OCI-LY1 (cell line): ENCODE results near the gene CEBPB.

Source experiments
- H2AFZ ChIP-seq: fragments of 200-600 bp; sonication (generic), shearing (Covaris generic); 2 replicates; pipeline ENCODE4 v1.6.0; 2014; ENCODE audit warnings: antibody characterized with exemption, mild to moderate bottlenecking, low read length
- H3F3A ChIP-seq: fragments of 200-600 bp; sonication (generic), shearing (Covaris generic); 2 replicates; pipeline ENCODE4 v1.6.0; 2014; ENCODE audit warnings: mild to moderate bottlenecking, antibody characterized with exemption, low read length, moderate library complexity; ENCODE audit not compliant: insufficient read depth
- H3K27ac ChIP-seq: fragments of 200-600 bp; sonication (generic); 2 replicates; pipeline ENCODE4 v1.5.1; 2014; ENCODE audit warnings: low read length, mixed run types, mild to moderate bottlenecking, low read depth; ENCODE audit not compliant: poor library complexity, severe bottlenecking
- H3K27me3 ChIP-seq: fragments of 200-600 bp; sonication (generic); 2 replicates; pipeline ENCODE4 v1.6.0; 2014; ENCODE audit warnings: antibody characterized with exemption, mild to moderate bottlenecking, low read length, moderate library complexity; ENCODE audit not compliant: insufficient read depth
- H3K36me3 ChIP-seq: fragments of 200-600 bp; sonication (generic); 2 replicates; pipeline ENCODE4 v1.6.1; 2014; ENCODE audit warnings: mild to moderate bottlenecking, antibody characterized with exemption, low read length, moderate library complexity, mixed read lengths; ENCODE audit not compliant: insufficient read depth
- H3K4me1 ChIP-seq: fragments of 200-600 bp; sonication (generic); 2 replicates; pipeline ENCODE4 v1.5.1; 2014; ENCODE audit warnings: mild to moderate bottlenecking, low read length, moderate library complexity; ENCODE audit not compliant: insufficient read depth, severe bottlenecking
- H3K4me2 ChIP-seq: fragments of 200-600 bp; sonication (generic), shearing (Covaris generic); 2 replicates; pipeline ENCODE4 v1.6.1; 2014; ENCODE audit warnings: low read length
- H3K4me3 ChIP-seq: fragments of 200-600 bp; sonication (generic); 2 replicates; pipeline ENCODE4 v1.5.1; 2014; ENCODE audit warnings: low read length, low read depth, mild to moderate bottlenecking, mixed read lengths; ENCODE audit not compliant: poor library complexity, severe bottlenecking
- H3K79me2 ChIP-seq: fragments of 200-600 bp; shearing (Covaris generic); 2 replicates; pipeline ENCODE4 v1.6.1; 2016; ENCODE audit warnings: mixed run types, low read length, mixed read lengths; ENCODE audit not compliant: insufficient read depth
- H3K9ac ChIP-seq: fragments of 200-600 bp; sonication (generic), shearing (Covaris generic); 2 replicates; pipeline ENCODE4 v1.6.1; 2014; ENCODE audit warnings: mild to moderate bottlenecking, low read length, mixed read lengths
- H3K9me2 ChIP-seq: fragments of 200-600 bp; sonication (generic), shearing (Covaris generic); 2 replicates; pipeline ENCODE4 v1.6.1; 2014; ENCODE audit warnings: low read depth, mild to moderate bottlenecking, low read length, mixed read lengths
- H3K9me3 ChIP-seq: fragments of 200-600 bp; shearing (Covaris generic); 2 replicates; pipeline ENCODE4 v1.6.1; 2014; ENCODE audit warnings: low read length, mixed read lengths
- H4K20me1 ChIP-seq: fragments of 200-600 bp; sonication (generic), shearing (Covaris generic); 2 replicates; pipeline ENCODE4 v1.6.0; 2016; ENCODE audit warnings: mild to moderate bottlenecking, low read length; ENCODE audit not compliant: insufficient read depth
- CTCF ChIP-seq: fragments of 200-600 bp; sonication (generic), shearing (Covaris generic); IDR thresholded peaks from 2 replicates; pipeline ENCODE4 v1.5.1; 2017; ENCODE audit warnings: mild to moderate bottlenecking, antibody characterized with exemption, low read length, moderate library complexity, mixed read lengths
- EZH2 ChIP-seq: fragments of 200-600 bp; sonication (generic), shearing (Covaris generic); IDR thresholded peaks from 2 replicates; pipeline ENCODE4 v1.8.0; 2017; ENCODE audit warnings: borderline replicate concordance, mixed run types, mild to moderate bottlenecking, antibody characterized with exemption, low read length, moderate library complexity, mixed read lengths

The CEBPB gene

DNA sequence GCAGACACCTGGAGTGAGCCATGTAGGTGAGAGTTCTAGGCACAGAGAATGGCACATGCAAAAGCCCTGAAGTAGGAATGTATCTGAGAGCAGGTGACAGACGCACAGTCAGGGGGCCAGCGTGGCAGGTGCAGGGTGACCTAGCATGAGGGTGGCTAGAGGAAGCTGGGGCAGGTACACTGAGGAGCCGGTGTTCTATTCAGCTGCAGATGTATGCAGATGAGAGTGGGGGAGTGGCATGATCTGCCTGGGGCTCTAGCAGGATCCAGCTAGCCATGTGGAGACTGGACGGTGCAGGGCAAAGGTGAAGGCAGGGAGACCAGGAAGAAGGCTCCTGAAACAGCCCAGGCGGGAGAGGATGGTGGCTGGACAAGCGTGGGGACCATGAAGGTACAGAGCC lies 47.8 kb upstream of the CEBPB start:
- peaks cover 21% of the 10 kb centered on the region for H3K4me1 ChIP-seq
- H3K9me2 ChIP-seq, result no peaks in the 10 kb centered on the region
- no peak overlapping the region for H3K27ac ChIP-seq
- no peaks in the 10 kb centered on the region for H3K27me3 ChIP-seq
- no peak overlapping the region for H3K4me3 ChIP-seq
- H3F3A ChIP-seq, result no peaks in the 10 kb centered on the region
- no peak overlapping the region for H3K9ac ChIP-seq
- TF ChIP-seq EZH2, result no peak
- TF ChIP-seq CTCF, result no peak
- H3K79me2 ChIP-seq, result no peaks in the 10 kb centered on the region
- H4K20me1 ChIP-seq, result no peaks in the 10 kb centered on the region
- H3K36me3 ChIP-seq, result peaks cover 37% of the 10 kb centered on the region; the same call in 1 of the 2 replicates
- no peaks in the 10 kb centered on the region for H3K9me3 ChIP-seq
- no peak overlapping the region for H2AFZ ChIP-seq
- H3K4me2 ChIP-seq, result no peak overlapping the region

DNA sequence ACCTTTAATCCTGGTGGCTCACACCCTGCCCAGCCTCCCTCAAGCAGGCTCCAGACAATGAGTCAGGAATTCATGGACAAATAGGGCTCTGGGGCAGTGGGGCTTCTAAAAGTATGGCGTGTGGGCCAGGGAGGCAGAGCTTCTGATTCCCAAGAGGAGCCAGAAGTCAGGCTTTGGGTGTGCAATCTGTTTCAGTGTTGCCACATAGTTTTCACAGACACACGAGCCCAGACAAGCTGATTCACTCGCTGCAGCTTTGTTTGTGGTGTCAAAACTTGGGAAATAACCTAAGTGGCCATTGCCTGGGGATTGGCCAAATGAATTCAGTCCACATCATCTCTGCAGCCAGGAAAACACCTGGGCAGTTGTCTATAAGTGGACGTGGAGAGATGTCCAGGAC lies 46.3 kb upstream of the CEBPB start:
- Histone ChIP-seq H3K4me2 (no peak overlapping the region), H3K9me3 (no peaks in the 10 kb centered on the region), H4K20me1 (no peaks in the 10 kb centered on the region), H3K27ac (no peak overlapping the region), H3K4me1 (peaks cover 21% of the 10 kb centered on the region), H3K79me2 (no peaks in the 10 kb centered on the region), H3F3A (no peaks in the 10 kb centered on the region), H3K9me2 (no peaks in the 10 kb centered on the region), H3K36me3 (peaks cover 37% of the 10 kb centered on the region; the same call in 1 of the 2 replicates), H3K9ac (no peak overlapping the region), H2AFZ (no peak overlapping the region), H3K27me3 (no peaks in the 10 kb centered on the region), H3K4me3 (no peak overlapping the region)
- no peak for TF ChIP-seq CTCF
- TF ChIP-seq EZH2, result no peak

GRCh38 chr20:50145566-50145965 lies 45.1 kb upstream of the CEBPB start:
- no peak overlapping the region for H2AFZ ChIP-seq
- H3K36me3 ChIP-seq, result peaks cover 30% of the 10 kb centered on the region; the same call in 1 of the 2 replicates
- H3K27ac ChIP-seq, result no peak overlapping the region

More at GRCh38 chr20:50145566-50145965, 45.1 kb upstream of the CEBPB start:
- TF ChIP-seq CTCF, result no peak
- TF ChIP-seq EZH2, result no peak
- H3K4me3 ChIP-seq, result no peak overlapping the region
- H4K20me1 ChIP-seq, result no peaks in the 10 kb centered on the region
- H3K9me3 ChIP-seq, result no peaks in the 10 kb centered on the region
- peaks cover 21% of the 10 kb centered on the region for H3K4me1 ChIP-seq
- no peaks in the 10 kb centered on the region for H3K27me3 ChIP-seq
- H3K9ac ChIP-seq, result no peak overlapping the region
- H3K4me2 ChIP-seq, result no peak overlapping the region
- H3K79me2 ChIP-seq, result no peaks in the 10 kb centered on the region
- H3K9me2 ChIP-seq, result no peaks in the 10 kb centered on the region
- no peaks in the 10 kb centered on the region for H3F3A ChIP-seq
